A673 (cell line): ENCODE measurements around the gene TFDP1. TPM values are rescaled to one million over a fixed set of nuclear protein-coding genes. Genes with fewer than 3 reads are reported as not detected.

Experiments
- BruUV-seq: library from RNA; stranded (reverse); fragments of 400-500 nt; replicated peaks from 2 replicates; lab custom pipeline; 2021; lab: Mats Ljungman, UMichigan
- CTCF ChIA-PET: fragments of 300-600 bp; sonication (Branson Sonifier 250); formaldehyde crosslinking; loops from one replicate; lab custom pipeline; 2022; ENCODE audit warnings: antibody characterized with exemption; lab: Charles Lee
- POLR2A ChIA-PET: fragments of 300-600 bp; sonication (Branson Sonifier 250); formaldehyde crosslinking; loops from one replicate; lab custom pipeline; 2022; ENCODE audit warnings: antibody characterized with exemption; ENCODE audit not compliant: low non-redundant PET; lab: Charles Lee
- DNase-seq: peaks from one replicate; pipeline ENCODE4 v3.0.0-alpha.2; 2015; ENCODE audit warnings: low spot score
- H3K27ac ChIP-seq: fragments of 200-600 bp; sonication (generic); 2 replicates; pipeline ENCODE4 v1.5.1; 2016; ENCODE audit warnings: mixed run types, low read depth, mild to moderate bottlenecking, mixed read lengths, antibody characterized with exemption, low read length; ENCODE audit not compliant: poor library complexity, severe bottlenecking
- H3K27me3 ChIP-seq: fragments of 200-600 bp; sonication (generic); replicated peaks from 2 replicates; pipeline ENCODE4 v1.6.1; 2017; ENCODE audit warnings: mixed run types, low read depth, mild to moderate bottlenecking, mixed read lengths, antibody characterized with exemption, low read length; ENCODE audit not compliant: insufficient read depth, poor library complexity
- H3K36me3 ChIP-seq: fragments of 200-600 bp; sonication (generic); 2 replicates; pipeline ENCODE4 v1.6.1; 2016; ENCODE audit warnings: mixed run types, mild to moderate bottlenecking, mixed read lengths, antibody characterized with exemption, low read length; ENCODE audit not compliant: insufficient read depth, poor library complexity, severe bottlenecking
- H3K4me1 ChIP-seq: fragments of 200-600 bp; sonication (generic); 2 replicates; pipeline ENCODE4 v1.6.1; 2017; ENCODE audit warnings: mixed run types, mild to moderate bottlenecking, mixed read lengths, antibody characterized with exemption, low read length; ENCODE audit not compliant: insufficient read depth, poor library complexity, severe bottlenecking
- H3K4me3 ChIP-seq: fragments of 200-600 bp; sonication (generic); 2 replicates; pipeline ENCODE4 v1.5.1; 2016; ENCODE audit warnings: low read depth, mixed run types, mild to moderate bottlenecking, mixed read lengths, low read length; ENCODE audit not compliant: poor library complexity, severe bottlenecking
- H3K9me3 ChIP-seq: fragments of 200-600 bp; sonication (generic); 2 replicates; pipeline ENCODE4 v1.6.1; 2016; ENCODE audit warnings: mixed run types, low read depth, mild to moderate bottlenecking, mixed read lengths, antibody characterized with exemption, low read length; ENCODE audit not compliant: poor library complexity, severe bottlenecking
- EZH2 ChIP-seq: fragments of 200-600 bp; sonication (generic); IDR thresholded peaks from 2 replicates; pipeline ENCODE4 v1.6.1; 2017; ENCODE audit warnings: borderline replicate concordance, low read depth, mild to moderate bottlenecking, mixed read lengths, antibody characterized with exemption, low read length; ENCODE audit not compliant: poor library complexity, severe bottlenecking
- intact Hi-C: fragments of 100-400 bp; cut with micrococcal nuclease; formaldehyde crosslinking; loops from one replicate; pipeline ENCODE4 v1.10.0; 2022; ENCODE audit not compliant: unreplicated experiment
- total RNA-seq: library from RNA; stranded (reverse); gene quantifications from 2 replicates; pipeline ENCODE4 v1.2.3, GENCODE V29; 2021
- TF ChIP-seq, protein P1 (sequence below): fragments of 300-800, 200-600 bp; sonication (generic); conservative IDR thresholded peaks from 2 replicates; pipeline ENCODE4 v1.5.1; 2017; ENCODE audit warnings: low read depth, mild to moderate bottlenecking, antibody characterized with exemption, low read length, moderate library complexity, mixed read lengths

Gene TFDP1
- total RNA-seq, 1 experiment from 2014 or later = 153 TPM

DNA sequence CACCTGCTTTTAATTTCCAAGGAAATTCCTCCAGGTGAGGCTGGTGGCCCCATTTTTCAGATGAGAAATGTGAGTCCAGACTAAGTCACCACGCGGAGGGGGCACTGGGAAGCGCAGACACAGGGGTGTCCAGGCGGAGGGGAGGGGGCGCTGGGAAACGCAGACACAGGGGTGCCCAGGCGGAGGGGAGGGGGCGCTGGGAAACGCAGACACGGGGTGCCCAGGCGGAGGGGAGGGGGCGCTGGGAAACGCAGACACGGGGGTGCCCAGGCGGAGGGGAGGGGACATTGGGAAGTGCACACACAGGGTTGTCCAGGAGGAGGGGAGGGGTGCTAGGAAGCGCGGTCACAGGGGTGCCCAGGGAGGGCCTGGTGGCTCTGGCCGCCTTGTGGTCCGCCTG, 86.0 kb downstream of the TFDP1 start:
- Histone ChIP-seq H3K27me3 (no peaks in the 10 kb centered on the region), H3K27ac (no peak overlapping the region), H3K9me3 (no peaks in the 10 kb centered on the region), H3K36me3 (no peaks in the 10 kb centered on the region), H3K4me1 (no peaks in the 10 kb centered on the region), H3K4me3 (no peak overlapping the region)
- POLR2A ChIA-PET = no interaction called here
- BruUV-seq = no TSS peak
- intact Hi-C loops = no loop called here
- no peak for DNase-seq
- CTCF ChIA-PET = no interaction called here
- TF ChIP-seq, protein P1, sequence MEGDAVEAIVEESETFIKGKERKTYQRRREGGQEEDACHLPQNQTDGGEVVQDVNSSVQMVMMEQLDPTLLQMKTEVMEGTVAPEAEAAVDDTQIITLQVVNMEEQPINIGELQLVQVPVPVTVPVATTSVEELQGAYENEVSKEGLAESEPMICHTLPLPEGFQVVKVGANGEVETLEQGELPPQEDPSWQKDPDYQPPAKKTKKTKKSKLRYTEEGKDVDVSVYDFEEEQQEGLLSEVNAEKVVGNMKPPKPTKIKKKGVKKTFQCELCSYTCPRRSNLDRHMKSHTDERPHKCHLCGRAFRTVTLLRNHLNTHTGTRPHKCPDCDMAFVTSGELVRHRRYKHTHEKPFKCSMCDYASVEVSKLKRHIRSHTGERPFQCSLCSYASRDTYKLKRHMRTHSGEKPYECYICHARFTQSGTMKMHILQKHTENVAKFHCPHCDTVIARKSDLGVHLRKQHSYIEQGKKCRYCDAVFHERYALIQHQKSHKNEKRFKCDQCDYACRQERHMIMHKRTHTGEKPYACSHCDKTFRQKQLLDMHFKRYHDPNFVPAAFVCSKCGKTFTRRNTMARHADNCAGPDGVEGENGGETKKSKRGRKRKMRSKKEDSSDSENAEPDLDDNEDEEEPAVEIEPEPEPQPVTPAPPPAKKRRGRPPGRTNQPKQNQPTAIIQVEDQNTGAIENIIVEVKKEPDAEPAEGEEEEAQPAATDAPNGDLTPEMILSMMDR = no peak
- no peak for TF ChIP-seq EZH2

DNA sequence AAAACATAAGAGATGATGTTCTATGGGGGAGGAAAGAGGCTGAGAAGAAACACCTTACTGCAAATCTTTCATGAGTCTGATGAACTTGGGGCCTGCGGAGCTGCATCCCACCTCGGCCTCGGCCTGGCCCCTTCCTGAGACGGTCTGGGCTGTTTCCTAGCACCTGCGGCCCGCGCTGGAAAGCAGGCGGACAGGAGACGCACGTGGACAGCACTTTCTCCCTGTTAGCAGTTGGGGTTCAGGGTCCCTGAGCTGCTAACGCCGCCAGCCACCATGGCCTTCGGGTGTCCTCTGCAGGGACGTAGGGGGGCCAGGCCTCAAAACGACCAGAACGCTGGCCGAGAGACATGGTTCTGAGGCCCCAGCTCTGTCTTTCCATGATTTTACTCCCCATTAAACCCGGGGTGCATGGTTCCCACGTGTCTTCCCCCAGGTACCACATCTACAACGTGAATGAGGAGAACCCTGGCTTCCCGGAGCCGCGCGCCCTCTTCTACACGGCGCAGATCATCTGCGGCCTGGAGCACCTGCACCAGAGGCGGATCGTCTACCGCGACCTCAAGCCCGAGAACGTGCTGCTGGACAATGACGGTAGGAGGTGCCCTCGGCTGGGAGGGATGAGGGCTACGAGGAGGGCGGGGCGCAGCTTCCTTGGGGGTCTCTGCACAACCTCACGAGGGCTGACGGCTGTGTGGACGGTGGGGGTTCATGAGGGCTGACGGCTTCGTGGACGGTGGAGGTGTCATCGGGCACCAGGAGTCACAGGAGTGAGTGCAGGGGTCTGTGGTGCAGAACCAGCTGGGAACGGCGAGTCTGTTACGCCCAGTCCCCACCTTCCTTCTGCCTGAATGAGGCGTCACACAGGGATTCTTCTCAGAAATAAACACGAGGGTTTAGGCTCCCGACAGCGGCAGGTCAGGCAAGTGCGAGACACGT, 86.8 kb downstream of the TFDP1 start:
- no TSS peak for BruUV-seq
- H3K36me3 ChIP-seq = no peaks in the 10 kb centered on the region
- no peaks in the 10 kb centered on the region for H3K4me1 ChIP-seq
- no peak for DNase-seq
- no peaks in the 10 kb centered on the region for H3K9me3 ChIP-seq
- TF ChIP-seq, protein P1 = no peak
- no peak for TF ChIP-seq EZH2
- POLR2A ChIA-PET = no interaction called here
- H3K27me3 ChIP-seq = no peaks in the 10 kb centered on the region
- H3K4me3 ChIP-seq = no peak overlapping the region
- H3K27ac ChIP-seq = no peak overlapping the region
- intact Hi-C loops = no loop called here
- CTCF ChIA-PET = no interaction called here

DNA sequence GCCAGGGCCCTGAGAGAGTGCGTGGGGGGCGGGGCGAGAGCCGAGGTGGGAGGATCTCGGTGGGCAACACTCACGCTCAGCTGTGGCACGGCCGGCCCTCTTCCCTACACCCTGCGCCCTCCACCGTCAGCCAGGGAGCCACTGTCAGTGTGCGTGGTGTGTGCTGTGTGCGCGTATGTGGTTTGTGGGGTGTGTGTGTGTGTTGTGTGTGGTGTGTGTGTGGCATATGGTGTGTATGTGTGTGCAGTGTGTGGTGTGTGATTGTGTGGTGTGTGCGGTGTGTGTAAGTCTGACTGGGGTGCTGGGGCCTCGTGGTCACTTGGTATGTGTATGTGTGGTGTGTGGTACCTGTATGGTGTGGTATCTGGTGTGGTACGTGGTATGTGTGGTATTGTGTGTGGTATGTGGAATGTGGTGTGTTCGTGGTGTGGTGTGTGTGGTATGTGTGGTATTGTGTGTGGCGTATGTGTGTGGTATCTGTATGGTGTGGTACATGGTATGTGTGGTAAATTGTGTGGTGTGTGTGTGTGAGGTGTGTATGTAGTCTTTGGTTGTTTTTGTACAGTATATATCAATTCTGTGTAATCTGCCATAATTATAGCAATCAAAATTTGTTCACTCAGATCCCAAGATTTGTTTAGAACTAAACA, 87.6 kb downstream of the TFDP1 start:
- Histone ChIP-seq H3K36me3 (no peaks in the 10 kb centered on the region), H3K9me3 (no peaks in the 10 kb centered on the region), H3K27ac (no peak overlapping the region), H3K4me3 (no peak overlapping the region), H3K27me3 (no peaks in the 10 kb centered on the region), H3K4me1 (no peaks in the 10 kb centered on the region)
- POLR2A ChIA-PET = no interaction called here
- BruUV-seq = no TSS peak
- CTCF ChIA-PET = no interaction called here
- intact Hi-C loops = no loop called here
- no peak for DNase-seq
- TF ChIP-seq, protein P1 = no peak
- TF ChIP-seq EZH2 = no peak

Other genes starting within 250 kb of the TFDP1 start
- gene GRTP1, start 220.6 kb upstream of the TFDP1 start, total RNA-seq = 5.3 and 9.6 TPM in 2 replicates
- 3.9 and 4.4 TPM in 2 replicates for gene ADPRHL1, start 131.3 kb upstream of the TFDP1 start, total RNA-seq
- 38.6 and 44.8 TPM in 2 replicates for gene DCUN1D2, start 94.0 kb upstream of the TFDP1 start, total RNA-seq
- gene ATP4B, start 73.4 kb downstream of the TFDP1 start, total RNA-seq = not detected in 2 replicates
- gene GRK1, start 82.5 kb downstream of the TFDP1 start, total RNA-seq = not detected in 2 replicates
- gene TMEM255B, start 174.5 kb downstream of the TFDP1 start, total RNA-seq = 0.06 and 0.15 TPM in 2 replicates